Measurements from ENCODE around the gene ASPM. TPM values are rescaled to one million over a fixed set of nuclear protein-coding genes. Genes with fewer than 3 reads are reported as not detected.
"Not testable (repeated sequence)": the region's sequence is repeated elsewhere in the genome, so short reads cannot be mapped to it uniquely, and the experiment has no call there.

ASPM gene
- total RNA-seq, 1 donor from 2014 or later, result 0.40 TPM

DNA sequence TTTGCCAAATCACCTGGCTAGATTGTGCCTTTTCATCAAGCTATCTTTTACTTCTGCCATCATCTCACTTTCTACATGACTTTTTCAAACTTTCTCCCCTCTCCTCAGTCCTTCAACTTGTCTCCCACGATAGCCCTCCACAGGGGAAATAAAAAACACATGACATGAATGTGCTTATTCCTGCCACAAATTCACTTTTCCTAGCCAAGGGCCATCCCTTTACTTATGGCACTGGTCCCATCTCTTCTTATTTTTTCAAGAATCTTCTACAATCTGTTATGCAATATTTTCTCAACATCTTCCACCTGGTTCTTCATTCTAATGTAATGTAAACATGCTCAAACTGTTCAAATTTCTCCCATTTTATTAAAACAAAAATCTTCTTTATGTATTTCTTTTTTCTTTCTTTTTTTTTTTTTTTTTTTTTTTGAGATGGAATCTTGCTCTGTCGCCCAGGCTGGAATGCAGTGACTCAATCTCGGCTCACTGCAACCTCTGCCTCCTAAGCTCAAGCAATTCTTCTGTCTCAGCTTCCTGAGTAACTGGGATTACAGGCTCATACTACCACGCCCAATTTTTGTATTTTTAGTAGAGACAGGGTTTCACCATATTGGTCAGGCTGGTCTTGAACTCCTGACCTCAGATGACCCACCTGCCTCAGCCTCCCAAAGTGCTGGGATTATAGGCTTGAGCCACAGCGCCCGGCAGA, 111.7 kb downstream of the ASPM start:
- ATAC-seq; intact Hi-C loops (cut with micrococcal nuclease); DNase-seq: not testable (repeated sequence)

Other genes starting within 250 kb of the ASPM start
- gene CFHR2, start 202.9 kb downstream of the ASPM start, total RNA-seq, result not detected
- gene CFHR5, start 169.1 kb downstream of the ASPM start, total RNA-seq, result not detected
- gene F13B, start 79.4 kb downstream of the ASPM start, total RNA-seq, result not detected
- gene ZBTB41, start 54.6 kb upstream of the ASPM start, total RNA-seq, result 9.4 TPM
- 0.79 TPM for gene CRB1, start 121.6 kb upstream of the ASPM start, total RNA-seq

Data from left ventricle myocardium superior (tissue), 1 donor.